ENCODE data around the gene LMNTD1. TPM values are rescaled to one million over a fixed set of nuclear protein-coding genes. Genes with fewer than 3 reads are reported as not detected.

LMNTD1 gene
- total RNA-seq, 1 donor from 2014 or later: not detected

DNA sequence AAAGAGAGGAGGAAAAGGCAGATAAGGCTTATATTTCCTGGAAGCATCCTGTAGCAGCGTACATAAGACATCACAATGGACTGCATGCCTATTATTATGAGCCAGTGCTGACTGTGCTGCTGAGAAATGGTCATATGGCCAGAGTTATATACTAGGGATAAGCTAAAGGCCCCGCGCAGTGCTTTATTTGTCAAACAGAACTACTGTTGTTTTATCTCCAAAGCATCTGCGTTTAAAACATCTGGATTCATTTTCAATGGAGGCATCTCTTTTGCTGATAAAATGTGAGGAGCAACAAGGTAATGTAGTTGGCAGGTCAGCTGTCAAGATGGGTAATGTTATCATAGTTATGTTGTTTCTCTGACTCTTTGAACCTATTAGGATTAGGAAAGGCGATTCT lies 28.0 kb upstream of the LMNTD1 start:
- FAIRE-seq: no peak
- no peak for DNase-seq (ENCODE audit: low read depth)
- TF ChIP-seq, protein P1, sequence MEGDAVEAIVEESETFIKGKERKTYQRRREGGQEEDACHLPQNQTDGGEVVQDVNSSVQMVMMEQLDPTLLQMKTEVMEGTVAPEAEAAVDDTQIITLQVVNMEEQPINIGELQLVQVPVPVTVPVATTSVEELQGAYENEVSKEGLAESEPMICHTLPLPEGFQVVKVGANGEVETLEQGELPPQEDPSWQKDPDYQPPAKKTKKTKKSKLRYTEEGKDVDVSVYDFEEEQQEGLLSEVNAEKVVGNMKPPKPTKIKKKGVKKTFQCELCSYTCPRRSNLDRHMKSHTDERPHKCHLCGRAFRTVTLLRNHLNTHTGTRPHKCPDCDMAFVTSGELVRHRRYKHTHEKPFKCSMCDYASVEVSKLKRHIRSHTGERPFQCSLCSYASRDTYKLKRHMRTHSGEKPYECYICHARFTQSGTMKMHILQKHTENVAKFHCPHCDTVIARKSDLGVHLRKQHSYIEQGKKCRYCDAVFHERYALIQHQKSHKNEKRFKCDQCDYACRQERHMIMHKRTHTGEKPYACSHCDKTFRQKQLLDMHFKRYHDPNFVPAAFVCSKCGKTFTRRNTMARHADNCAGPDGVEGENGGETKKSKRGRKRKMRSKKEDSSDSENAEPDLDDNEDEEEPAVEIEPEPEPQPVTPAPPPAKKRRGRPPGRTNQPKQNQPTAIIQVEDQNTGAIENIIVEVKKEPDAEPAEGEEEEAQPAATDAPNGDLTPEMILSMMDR (IDR thresholded peaks at IDR 0.05; ENCODE audit: insufficient read depth, low read length, severe bottlenecking): no peak
- no peak overlapping the region for H3K4me3 ChIP-seq (ENCODE audit: low read depth, low read length)
- H3K27me3 ChIP-seq (ENCODE audit: control insufficient read depth, insufficient read depth, low read length): no peaks in the 10 kb centered on the region
- H3K36me3 ChIP-seq (ENCODE audit: control insufficient read depth, insufficient read depth, low read length): no peaks in the 10 kb centered on the region

DNA sequence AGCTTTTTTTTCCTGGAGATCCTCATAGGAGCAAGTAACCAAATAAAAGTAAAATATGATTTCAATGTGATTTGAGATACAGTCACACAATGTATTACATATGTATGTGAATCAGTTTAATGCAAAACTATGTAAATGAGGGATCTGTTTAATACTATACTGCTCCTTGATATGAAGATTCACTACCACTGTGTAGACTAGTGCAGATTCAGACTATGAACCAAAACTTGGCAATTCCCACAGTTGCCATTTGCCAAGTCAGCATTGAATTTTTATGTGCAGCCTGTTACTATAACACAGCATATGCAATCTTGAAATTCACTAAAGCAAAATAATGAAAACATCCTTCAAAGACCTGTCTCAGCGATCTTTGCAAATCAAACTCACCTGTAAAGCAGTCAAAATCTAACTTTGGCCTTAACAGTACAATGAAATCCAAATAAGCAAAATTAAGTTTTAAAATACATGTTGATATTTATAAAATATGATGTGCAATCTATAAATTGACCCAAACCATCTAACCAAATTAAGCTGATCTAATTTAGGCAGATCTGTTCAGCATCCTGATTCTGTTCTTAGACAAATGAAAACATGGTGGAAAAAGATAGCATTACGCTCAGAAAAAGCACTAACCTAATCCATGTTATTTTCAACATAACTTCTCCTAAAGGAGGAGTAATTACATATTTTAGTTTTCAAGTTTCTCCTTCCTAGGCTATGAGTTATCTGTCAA lies 25.5 kb upstream of the LMNTD1 start:
- no peaks in the 10 kb centered on the region for H3K27me3 ChIP-seq (ENCODE audit: control insufficient read depth, insufficient read depth, low read length)
- FAIRE-seq: no peak
- TF ChIP-seq, protein P1 (IDR thresholded peaks at IDR 0.05; ENCODE audit: insufficient read depth, low read length, severe bottlenecking): no peak

DNA sequence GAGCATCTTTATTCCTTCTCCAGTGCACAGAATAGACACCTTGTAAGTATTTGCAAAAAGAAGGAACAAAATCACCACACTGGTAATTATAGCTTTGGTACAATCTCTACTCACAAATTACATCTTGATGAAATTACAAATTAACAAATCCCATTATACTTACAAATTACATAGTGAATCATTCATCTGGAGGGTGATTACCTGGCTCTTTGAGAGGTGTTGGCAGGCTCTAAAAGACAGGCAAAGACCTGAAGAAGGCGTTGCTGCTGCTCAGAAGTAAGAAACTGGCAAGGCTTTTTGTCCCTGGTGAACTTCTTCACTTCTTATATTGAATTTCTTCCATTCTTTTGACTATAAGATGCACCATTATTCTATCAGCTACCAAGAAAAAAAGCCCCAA lies 21.7 kb upstream of the LMNTD1 start:
- Histone ChIP-seq H3K27me3 (ENCODE audit: control insufficient read depth, insufficient read depth, low read length) (no peaks in the 10 kb centered on the region), H3K4me3 (ENCODE audit: low read depth, low read length) (no peak overlapping the region), H3K36me3 (ENCODE audit: control insufficient read depth, insufficient read depth, low read length) (no peaks in the 10 kb centered on the region)
- DNase-seq (ENCODE audit: low read depth) (peak; percentile 29), FAIRE-seq (no peak)
- TF ChIP-seq, protein P1 (IDR thresholded peaks at IDR 0.05; ENCODE audit: insufficient read depth, low read length, severe bottlenecking): no peak

More for the DNA sequence above, 25.5 kb upstream of the LMNTD1 start:
- Histone ChIP-seq H3K36me3 (ENCODE audit: control insufficient read depth, insufficient read depth, low read length) (no peaks in the 10 kb centered on the region), H3K4me3 (ENCODE audit: low read depth, low read length) (no peak overlapping the region)
- DNase-seq (ENCODE audit: low read depth): no peak

DNA sequence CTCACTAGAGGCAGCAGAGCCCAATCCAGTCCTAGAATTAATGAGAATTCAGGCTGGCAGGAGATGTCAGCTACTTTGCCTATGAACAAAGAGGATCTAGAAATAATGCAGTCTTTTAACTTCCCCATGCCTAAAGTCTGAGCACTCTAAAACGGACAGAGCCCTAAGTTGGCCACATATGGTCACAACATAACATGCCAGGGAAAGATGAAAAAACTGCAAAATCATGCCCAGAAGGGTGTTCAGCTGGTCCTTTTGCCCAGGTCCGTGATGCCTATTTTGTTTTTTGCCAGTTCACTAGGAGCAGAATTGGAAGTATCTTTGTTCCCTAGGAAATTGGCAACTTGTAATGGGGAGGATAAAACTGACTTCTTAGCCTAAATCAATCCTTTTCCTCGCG lies 20.3 kb upstream of the LMNTD1 start:
- FAIRE-seq: no peak

DNA sequence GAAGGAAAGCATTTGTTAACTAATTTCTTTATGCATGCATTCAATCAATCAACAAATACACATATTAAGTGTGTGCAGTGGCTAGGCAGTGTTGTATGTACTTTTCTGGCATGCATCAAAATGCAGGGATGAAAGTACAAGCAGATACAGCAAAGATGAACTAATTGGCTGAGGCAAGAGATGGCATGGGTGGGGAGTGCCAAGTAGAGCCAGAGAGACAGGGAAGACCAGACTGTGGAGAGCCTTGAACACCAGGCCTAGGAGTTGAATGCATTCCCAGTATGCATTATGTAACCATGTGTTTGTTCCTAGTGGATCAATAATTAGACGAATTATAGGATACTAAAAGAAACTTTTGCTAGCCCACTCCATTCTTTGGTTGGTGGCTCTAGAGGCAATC lies 17.3 kb upstream of the LMNTD1 start:
- DNase-seq (ENCODE audit: low read depth): no peak
- Histone ChIP-seq H3K36me3 (ENCODE audit: control insufficient read depth, insufficient read depth, low read length) (no peaks in the 10 kb centered on the region), H3K4me3 (ENCODE audit: low read depth, low read length) (no peak overlapping the region), H3K27me3 (ENCODE audit: control insufficient read depth, insufficient read depth, low read length) (peaks cover 2% of the 10 kb centered on the region)
- FAIRE-seq: no peak
- TF ChIP-seq, protein P1 (IDR thresholded peaks at IDR 0.05; ENCODE audit: insufficient read depth, low read length, severe bottlenecking): no peak

More for the DNA sequence above, 20.3 kb upstream of the LMNTD1 start:
- peaks cover 2% of the 10 kb centered on the region for H3K27me3 ChIP-seq (ENCODE audit: control insufficient read depth, insufficient read depth, low read length)
- H3K36me3 ChIP-seq (ENCODE audit: control insufficient read depth, insufficient read depth, low read length): no peaks in the 10 kb centered on the region
- TF ChIP-seq, protein P1 (IDR thresholded peaks at IDR 0.05; ENCODE audit: insufficient read depth, low read length, severe bottlenecking): no peak
- H3K4me3 ChIP-seq (ENCODE audit: low read depth, low read length): no peak overlapping the region
- no peak for DNase-seq (ENCODE audit: low read depth)
